NCI-H2196 treated with DMSO at 0.1 percent for 48 hours (cell line): ENCODE data around the gene YY1.
"Not testable (repeated sequence)": the region's sequence is repeated elsewhere in the genome, so short reads cannot be mapped to it uniquely, and the experiment has no call there.

Experiments
- DNase-seq: peaks from one replicate; lab custom pipeline; 2025; ENCODE audit not compliant: unreplicated experiment; lab: John Stamatoyannopoulos, UW

YY1 gene

GRCh38 chr14:100238419-100239210, at the start of gene YY1:
Gene YY1, plus strand, starts transcription at chr14:100239144. Its CDS starts 101 bp downstream, at chr14:100239245.
- DNase-seq, result peak; percentile 76

DNA sequence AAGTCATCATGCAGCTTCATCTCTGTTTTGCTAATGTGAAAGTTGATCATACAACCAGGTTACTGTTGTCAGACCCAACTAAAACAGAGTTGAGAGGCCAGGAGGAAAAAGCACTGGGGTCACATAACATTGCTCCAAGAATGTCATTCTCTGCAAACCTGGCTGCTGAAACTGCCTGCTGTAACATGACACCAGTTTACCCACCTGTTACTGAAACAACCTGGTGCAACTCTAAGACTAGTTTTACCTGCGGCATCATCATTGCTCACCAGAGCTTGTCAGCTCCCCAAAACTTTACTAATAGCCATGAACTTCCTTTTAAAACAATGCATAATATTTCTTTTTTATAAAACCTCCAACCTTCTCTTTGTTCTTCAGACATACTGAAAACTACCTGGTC, 48.8 kb upstream of the YY1 start:
- DNase-seq, result no peak

- DNase-seq, result no peak
Observed at GRCh38 chr14:100191584-100192249, 47.2 kb upstream of the YY1 start.

GRCh38 chr14:100192250-100192671, 46.7 kb upstream of the YY1 start:
- DNase-seq, result no peak

GRCh38 chr14:100192672-100193416, 46.1 kb upstream of the YY1 start:
- DNase-seq, result peak; percentile 88

DNA sequence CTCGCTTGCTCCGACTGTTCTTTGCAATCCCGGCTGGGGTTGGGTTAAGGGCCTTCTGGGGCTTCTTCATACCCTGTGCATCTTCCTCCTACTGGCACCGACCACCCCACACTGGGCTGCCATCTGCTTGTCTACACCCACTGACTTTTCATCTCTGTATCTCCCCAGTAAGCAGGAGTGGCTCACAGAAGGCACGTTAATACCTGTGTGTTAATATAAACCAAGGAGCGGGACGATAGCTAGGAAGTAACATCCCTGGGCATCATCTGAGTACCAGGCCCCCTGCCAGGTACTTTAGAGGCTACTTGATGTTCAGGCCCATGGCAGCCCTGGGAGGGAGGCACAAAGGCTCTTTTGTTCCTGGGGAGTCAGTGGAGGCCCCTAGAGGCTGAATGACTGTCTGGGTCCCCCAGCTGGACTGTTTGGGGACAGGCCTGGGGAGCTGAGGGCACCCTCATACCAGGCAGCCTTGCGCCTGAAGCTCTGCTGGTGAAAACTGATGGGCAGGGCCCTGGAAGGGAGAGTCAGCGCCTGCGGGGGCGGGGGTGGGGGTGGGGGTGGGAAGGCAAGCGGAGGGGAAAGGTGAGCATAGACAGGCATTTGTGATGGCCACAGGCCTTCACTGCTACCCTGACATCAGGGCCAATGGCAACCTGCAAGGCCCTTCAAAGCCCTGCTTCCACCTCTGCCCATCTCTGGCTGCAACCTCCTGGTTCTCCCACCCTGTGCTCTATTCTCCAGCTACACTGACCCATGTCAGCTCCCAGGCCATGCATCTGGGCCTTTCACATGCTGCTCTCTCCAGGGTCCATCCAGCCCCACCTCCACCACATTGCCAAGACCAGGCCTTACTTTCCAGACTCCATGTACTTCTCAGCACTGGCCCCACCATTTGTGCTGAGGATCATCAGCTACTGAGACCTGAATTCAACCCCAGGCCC, 45.3 kb upstream of the YY1 start:
- no peak for DNase-seq

DNA sequence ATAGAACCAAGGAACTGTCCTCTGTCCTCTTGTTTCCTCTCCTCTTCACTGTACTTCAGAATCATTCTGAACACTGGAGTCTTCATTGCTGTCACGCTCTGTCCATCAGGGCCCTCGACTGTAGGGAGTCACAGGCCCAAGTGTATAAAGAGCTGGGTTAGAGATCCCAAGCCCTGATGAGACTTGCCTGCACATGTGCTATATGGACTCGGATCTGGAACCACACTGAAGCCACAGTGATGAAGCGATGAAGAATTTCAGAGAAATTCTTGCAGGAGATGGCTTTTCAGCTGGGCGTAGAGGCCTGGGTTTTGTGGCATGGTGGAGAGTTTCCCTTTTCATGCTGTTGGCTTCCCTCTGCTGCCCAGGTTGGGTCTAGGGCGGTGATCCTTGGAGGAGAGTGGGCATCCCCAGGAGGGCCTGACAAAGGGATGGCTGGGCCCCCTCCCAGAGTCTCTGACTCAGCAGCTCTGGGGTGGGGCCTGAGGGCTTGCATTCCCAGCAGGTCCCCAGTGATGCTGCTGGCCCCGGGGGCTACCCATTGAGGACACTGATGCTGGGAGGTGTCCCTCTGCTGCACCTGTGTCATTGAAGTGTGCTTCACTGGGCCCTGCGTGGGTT, 39.6 kb upstream of the YY1 start:
- no peak for DNase-seq

GRCh38 chr14:100200311-100200710, 38.6 kb upstream of the YY1 start:
- no peak for DNase-seq

GRCh38 chr14:100201701-100202100, 37.2 kb upstream of the YY1 start:
- no peak for DNase-seq

DNA sequence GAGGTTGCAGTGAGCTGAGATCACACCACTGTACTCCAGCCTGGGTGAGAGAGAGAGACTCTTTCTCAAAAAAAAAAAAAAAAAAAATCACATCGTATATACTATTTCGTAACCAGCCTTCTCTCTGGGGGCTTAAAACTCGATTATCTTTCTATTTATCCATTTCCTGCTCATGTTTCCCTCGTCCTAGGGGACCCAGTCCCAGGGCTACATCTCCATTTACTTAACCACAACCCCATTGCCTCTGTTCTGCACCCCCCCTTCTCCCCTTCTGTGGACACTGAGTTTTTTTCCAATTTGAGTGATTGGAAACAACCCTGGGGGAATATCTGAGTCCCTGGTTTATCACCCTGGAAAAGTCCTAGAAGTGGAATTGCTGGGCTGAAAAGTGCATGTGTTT, 36.2 kb upstream of the YY1 start:
- DNase-seq, result no peak

DNA sequence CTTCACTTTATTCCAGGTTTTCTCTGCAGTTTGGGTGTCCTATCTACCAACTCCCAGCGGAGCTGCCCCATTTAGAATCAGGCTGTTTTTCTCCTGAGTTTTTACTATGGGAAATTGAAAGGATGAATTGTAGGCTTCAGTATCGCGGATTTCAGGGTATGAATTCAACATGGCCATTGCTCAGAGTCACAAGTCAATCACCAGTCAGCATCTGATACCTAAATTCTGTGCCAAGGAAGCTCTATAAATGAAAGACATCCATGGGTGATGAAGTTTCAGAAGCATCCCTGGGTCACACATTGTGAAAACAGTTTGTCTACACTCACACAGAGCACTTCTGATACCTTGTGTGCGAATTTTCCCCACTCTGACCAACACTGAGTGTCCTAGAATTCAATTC, 35.8 kb upstream of the YY1 start:
- DNase-seq, result no peak

DNA sequence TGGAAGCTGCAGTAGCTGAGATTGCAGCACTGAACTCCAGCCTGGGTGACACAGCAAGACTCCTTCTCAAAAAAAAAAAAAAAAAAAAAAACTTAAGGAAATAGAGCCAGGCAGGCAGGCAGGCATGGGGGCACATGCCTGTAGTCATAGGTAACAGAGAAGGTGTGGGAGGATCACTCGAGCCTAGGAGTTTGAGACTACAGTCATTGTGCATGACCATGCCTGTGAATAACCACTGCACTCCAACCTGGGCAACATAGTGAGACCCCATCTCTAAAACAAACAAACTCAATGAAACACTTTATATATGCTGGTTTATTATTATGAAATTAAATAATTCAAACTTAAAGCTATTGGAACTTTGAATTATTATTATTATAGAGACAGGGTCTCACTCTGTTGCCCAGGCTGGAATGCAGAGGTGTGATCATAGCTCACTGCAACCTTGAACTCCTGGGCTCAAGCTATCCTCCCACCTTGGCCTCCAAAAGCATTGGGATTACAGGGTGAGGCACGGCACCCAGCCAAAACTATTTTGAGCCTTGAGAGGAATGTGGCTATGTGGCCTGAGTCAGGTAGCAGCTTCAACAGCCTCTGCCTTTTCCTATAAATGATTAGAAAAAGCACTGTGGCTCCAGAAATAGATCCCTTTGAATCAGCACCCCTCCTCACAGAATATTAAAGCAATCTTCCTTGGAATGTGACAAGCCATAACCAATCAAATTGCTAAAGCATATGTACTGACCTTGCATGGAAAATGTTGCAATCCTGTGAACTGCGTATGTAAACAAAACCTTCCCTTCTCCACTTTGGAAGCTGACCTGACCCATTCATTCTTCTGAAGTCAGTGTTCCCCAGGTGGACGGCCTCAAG, 34.7 kb upstream of the YY1 start:
- no peak for DNase-seq

DNA sequence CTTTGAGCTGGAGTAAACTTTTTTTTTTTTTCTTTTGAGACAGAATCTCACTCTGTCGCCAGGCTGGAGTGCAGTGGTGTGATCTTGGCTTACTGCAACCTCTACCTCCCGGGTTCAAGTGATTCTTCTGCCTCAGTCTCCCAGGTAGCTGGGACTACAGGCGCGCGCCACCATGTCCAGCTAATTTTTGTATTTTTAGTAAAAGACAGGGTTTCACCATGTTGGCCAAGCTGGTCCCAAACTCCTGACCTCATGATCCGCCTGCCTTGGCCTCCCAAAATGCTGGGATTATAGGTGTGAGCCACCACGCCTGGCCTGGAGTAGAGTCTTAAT, 34.1 kb upstream of the YY1 start:
- DNase-seq, result not testable (repeated sequence)

GRCh38 chr14:100207588-100207987, 31.4 kb upstream of the YY1 start:
- DNase-seq, result not testable (repeated sequence)

- not testable (repeated sequence) for DNase-seq
Observed at GRCh38 chr14:100208136-100208535, 30.8 kb upstream of the YY1 start.

DNA sequence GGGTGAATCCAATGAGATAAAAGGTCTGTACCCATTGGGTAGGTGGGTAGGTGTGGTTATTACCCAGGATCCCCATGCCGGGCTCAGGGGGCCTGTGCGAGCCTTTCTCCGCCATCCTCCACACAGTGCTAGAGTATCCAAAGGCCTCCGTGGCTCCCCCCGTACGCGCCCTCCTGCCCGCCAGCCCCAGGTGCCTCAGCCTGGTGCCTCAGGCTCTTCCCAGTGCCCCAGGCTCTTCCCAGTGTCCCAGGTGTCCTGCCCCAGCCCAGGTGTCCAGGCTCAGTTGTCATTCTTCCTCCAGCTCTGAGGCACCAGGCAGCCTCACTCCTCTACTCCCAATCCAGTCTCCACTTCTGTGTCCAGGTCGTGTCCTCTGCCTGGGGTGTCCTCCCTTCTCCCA, 27.6 kb upstream of the YY1 start:
- DNase-seq, result no peak

DNA sequence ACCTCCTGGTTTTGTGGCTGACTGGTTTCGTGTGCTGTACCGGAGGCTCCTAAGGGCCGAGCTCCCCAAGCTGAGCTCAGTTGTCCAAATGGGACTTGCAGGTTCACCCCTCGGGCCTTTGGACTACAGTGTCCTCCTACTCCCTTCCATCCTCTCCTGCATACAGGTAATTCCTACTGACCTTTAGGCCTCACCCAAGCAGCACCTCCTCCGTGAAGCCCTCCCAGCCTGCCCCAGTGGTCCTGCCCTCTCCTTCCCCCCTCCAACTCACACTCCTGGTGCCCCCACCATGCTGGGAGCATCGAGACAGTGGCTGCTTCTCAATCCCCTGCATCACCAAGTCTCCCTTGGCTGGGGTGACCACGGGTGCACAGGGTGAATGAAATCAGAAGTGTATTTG, 27.1 kb upstream of the YY1 start:
- DNase-seq, result no peak

DNA sequence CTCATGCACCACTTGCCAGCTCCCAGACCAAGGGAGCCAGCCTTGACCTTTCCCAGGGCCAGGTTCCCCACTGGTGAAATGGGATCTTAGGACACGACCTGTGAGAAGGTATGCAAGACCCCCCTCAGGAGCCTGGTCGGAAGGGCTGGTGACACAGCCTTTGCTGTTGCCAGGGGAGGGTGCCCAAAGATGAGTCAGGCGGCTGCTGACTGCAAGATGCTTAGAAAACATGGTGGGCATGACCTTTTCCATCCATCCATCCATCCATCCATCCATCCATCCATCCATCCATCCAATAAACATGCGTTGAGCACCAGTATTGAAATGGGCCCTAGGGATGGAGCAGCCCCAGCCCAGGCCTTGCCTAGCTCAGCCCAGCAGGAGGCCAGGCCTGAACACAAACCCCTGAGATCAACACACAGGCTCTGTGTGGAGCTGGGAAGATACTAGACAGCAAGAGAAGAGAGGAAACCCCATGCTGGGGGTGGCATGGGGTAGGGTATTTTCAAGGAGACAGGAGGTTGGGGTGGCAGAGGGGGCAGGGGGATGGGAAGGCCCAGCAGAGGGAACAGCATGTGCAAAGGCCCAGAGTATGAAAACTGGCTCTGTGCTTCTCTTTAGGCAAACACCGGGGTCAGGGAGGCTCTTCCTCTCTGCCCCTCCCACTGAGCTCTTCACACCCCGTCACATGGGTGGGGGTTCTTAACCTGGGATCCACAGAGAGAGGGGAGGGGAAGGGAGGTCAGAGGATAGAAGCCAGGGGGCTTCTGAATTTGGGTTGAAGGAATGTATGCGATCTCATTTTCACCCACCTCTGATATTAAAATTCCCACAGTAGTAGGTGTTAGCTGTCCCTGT, 26.2 kb upstream of the YY1 start:
- no peak for DNase-seq

- no peak for DNase-seq
Observed at GRCh38 chr14:100213587-100213955, 25.4 kb upstream of the YY1 start.
